ENCODE results near the gene DYSF. TPM values are rescaled to one million over a fixed set of nuclear protein-coding genes. Genes with fewer than 3 reads are reported as not detected.
A peak's percentile ranks its signal among the peaks of the same experiment; 100 is the strongest.

Gene DYSF
- total RNA-seq, 1 donor = 0.81 TPM

DNA sequence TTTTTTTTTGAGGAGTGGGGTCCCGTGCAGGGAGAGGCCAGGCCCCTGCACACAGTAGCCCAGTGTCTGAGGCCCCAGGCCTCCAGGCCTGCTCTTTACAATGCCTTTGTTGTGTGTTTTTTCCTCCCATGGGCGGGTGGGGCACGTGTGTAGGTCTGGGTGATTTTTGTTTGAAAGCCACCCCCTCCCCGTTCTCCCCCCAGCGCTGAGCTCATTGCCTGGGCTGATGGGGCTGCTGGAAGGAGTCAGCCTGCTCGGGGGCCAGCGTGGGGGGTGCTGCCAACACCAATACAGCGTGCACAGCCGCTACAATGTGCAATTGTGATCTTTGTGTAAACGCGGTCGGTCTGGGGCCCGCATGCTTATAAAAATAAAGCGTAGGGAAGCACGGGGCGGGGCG is 142.7 kb downstream of the DYSF start:
- no peak for DNase-seq (ENCODE audit: low read depth in 2 of 3, low spot score in 2 of 3)

DNA sequence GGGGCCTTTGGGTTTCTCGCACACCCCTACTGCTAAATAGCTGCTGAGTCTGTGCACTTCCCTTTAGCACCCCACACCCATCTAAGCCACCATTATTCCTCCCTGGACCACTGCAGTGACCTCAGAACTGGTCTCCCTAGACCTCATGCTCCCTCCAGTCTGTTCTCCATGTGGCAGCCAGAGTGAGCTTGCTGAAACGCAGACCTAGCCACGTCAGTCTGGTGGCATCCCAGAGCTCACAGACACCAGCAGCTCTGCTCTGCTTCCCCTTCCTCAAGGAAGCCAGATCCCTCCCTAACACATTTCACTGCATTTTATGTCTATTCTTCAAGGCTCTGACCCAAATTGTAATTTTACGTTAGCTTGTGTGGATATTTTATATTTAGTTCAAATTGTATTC is 144.4 kb downstream of the DYSF start:
- no peak for DNase-seq (ENCODE audit: low read depth in 2 of 3, low spot score in 2 of 3)

DNA sequence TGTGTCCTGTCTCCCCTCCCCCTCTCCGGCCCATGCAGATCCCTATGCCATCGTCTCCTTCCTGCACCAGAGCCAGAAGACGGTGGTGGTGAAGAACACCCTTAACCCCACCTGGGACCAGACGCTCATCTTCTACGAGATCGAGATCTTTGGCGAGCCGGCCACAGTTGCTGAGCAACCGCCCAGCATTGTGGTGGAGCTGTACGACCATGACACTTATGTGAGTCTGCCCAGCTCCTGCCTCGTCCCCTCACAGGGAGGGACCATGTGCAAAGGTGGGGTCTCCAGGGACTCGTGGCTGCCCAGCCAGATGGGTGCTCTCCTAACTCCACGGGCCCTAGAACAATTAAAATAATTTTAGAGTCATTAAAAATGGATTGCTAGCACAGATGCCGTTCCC is 145.2 kb downstream of the DYSF start:
- DNase-seq (ENCODE audit: low read depth in 2 of 3, low spot score in 2 of 3) = no peak

DNA sequence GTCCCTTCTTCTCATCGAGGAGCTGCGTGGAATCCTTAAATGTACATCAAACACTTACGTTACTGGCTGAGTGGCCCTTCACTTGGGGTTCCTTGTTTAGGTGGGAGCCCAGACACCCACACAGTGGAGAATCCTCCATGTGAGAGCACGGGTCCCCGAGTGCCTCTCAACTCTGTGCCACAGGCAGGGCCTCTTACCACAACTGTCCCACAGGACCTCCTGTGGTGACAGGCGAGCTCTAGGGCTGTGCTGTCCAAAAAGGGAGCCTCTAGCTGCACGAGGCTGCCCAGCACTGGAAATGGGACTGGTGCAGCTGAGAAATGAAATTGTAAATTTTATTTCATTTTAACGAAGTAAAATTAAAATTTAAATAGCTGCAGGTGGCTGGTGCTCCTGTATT is 145.7 kb downstream of the DYSF start:
- DNase-seq (ENCODE audit: low read depth in 2 of 3, low spot score in 2 of 3) = no peak

DNA sequence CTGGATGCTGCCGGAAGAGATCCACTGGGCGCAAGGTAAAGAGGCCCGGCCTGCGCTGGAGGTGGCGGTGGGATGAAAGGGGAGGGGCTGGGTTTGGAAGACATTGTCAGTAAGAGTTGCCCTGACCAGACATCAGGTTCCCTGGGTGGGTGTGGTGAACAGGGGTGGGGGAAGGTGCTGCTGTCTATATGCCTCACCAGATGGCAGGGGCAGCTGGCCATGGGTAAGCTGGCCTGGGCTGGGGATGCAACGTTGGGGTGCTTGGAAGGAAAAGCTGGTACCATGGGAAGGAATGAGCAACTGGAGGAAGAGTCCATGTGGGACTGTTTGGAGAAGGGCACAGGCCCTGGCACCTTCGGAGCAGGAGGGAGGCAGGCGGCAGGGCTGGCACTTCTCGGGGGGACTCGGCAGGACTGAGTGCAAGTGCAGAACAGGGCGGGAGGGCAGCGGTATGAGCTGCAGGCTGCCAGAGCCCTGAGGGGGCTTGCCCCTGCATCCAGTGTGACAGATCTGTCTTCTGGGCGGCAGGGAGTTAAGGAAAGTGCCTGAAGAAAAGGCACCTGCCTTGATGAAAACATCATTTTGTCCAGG is 146.4 kb downstream of the DYSF start:
- DNase-seq (ENCODE audit: low read depth in 2 of 3, low spot score in 2 of 3) = no peak

DNA sequence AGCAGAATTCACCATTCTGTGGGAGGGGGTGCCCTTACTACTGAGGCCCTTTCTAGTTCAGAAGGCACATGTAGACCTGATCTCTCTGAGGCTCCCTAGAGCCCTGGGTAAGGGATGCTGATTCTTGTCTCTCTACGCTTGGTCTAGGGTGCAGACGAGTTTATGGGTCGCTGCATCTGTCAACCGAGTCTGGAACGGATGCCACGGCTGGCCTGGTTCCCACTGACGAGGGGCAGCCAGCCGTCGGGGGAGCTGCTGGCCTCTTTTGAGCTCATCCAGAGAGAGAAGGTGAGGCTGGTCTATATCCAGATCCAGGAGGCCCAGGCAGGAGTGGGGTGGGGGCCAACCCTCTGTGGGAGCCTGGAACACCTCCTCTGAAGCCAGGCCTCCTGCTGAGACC is 147.2 kb downstream of the DYSF start:
- no peak for DNase-seq (ENCODE audit: low read depth in 2 of 3, low spot score in 2 of 3)

DNA sequence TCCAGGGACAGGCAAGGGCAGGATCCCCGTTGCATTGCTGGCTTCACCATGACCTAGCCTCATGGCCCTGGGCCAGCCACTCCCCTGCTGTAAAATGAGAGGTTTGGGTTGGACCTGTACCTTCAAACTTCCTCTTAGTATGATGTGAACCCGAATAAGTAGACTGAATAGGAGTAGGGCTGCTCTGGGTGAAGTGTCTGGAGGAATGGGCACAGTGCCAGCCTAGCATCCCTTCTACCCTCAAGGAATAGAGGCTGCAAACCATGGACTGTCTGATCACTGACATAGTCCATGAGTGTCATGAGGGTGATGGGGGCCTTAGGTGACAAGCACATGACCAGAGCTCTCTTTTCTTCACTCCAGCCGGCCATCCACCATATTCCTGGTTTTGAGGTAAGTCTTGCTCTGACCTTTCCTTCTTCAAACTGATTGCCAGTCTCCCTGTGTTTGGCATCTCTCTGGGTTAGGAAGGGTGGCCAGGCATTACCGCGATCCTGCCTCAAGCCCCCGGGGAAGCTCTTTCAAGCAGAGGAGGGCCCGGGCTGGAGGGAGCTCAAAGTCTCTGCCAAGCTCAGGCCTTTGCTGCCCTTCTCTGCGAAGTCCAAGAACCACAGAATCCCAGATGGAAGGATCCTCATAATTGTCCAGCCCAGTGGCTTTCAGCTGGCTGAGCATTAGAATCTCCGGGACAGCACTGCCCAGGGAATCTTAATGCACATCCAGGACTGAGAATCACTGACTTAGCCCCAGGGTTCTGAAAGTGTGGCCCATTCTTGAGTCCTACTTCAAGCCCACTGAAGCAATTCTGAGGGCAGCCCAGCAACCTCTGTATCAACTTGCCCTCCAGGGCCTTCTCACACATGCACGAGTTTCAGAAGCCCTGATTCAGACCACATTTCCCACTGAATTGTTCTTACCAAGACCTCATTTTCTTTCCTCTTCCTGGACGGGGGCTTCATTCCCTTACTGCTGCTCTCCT is 148.1 kb downstream of the DYSF start:
- no peak for DNase-seq (ENCODE audit: low read depth in 2 of 3, low spot score in 2 of 3)

DNA sequence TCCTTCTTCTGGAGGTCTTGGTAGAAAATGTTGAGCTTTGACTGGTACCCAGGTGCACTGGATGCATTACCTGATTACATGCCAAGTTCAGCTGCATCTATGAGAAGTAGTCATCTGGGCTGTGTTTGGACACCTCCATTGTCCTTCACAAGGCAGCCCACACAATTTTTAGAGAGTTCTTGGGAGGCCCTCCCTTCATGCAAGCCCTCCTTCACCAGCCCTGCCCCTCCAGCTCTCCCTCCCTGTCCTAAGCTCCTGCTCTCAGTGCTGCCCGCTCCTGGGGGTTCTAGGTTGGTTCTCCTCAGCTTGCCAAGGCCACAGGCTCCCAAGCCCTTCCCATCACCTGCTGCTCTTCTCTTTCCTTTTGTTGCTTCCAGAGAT is 148.7 kb downstream of the DYSF start:
- no peak for DNase-seq (ENCODE audit: low read depth in 2 of 3, low spot score in 2 of 3)

DNA sequence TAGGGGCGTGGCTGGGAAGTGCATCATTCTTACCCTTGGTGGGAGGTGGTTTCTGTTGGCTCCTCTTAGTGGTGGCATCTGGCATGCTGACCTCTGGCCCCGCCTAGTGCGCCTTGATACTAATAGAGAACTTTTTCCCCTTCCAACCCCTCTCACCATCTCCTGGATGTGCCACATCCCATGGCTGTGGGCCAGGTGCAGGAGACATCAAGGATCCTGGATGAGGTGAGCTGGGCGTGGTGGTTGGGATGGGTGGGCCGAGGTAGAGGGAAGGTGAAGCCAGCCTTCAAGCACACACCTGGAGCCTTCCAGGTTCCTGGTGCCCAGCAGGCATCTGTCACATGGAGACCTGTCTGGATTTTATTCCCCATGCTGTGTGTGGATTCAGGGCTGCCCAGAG is 149.2 kb downstream of the DYSF start:
- no peak for DNase-seq (ENCODE audit: low read depth in 2 of 3, low spot score in 2 of 3)

DNA sequence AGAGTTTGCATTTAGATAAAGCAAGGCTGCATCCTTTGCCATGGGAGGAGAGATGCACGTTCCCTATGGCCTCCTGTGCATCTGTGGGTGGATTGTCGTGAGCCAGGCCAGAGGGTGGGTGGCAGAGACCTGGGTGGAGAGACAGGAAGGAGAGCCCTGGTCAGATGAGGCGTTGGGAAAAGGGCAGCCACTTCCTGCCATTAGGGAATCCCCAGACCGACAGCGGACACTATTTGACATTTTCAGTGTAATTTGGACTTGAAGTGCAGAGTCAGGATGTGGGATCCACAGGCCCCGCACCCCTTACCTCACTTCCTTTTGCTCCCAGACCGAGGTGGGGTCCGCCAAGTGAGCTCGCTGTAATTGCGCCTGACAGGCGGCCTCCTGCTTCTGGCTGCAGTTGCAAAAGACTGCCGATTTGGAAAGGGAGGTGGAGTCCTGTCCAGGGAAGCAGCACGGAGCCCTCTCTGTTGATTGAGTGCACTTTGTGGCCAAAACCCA is 150.0 kb downstream of the DYSF start:
- no peak for DNase-seq (ENCODE audit: low read depth in 2 of 3, low spot score in 2 of 3)

DNA sequence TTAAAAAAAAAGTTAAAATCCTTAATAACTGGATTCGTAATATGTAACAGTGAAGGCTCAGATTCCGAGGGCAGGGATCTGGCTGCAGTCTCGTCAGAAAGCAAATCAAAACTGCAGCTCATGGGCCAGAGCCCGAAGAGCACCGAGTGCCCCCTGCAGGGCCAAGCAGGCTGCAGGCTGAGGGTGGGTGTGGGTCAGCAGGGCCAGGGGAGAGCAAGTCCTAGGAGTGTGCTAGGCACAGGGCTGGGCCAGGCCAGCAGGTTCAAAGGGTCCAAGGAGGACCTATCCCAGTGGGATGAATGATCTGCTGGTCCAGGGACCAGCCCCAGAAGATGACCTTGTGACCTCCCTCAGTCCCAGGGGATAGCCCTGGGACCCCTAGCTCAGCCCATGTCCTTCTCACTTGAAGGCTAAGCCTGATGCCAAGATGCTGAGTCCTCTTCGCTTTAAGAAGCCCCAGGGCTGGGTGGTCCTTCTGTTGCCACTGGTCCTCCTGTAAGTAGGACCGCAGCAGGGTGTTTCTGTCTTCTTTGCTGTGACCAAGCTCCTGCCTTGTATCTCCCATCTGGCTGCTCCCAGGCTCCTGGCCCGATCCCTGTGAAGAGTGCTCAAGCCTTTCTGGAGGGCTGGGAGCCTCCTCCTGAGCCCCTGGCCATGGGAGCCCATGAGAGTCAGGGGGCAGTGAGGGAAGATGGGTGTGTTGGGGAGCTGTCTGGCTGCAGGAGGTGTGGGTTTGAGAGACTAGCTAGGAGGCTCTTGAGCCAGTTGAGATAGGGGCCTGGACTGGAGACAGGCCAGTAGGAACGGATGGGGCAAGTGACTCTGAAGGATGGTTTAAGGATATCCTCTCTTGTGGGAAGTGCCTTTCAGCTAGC is 150.7 kb downstream of the DYSF start:
- no peak for DNase-seq (ENCODE audit: low read depth in 2 of 3, low spot score in 2 of 3)

DNA sequence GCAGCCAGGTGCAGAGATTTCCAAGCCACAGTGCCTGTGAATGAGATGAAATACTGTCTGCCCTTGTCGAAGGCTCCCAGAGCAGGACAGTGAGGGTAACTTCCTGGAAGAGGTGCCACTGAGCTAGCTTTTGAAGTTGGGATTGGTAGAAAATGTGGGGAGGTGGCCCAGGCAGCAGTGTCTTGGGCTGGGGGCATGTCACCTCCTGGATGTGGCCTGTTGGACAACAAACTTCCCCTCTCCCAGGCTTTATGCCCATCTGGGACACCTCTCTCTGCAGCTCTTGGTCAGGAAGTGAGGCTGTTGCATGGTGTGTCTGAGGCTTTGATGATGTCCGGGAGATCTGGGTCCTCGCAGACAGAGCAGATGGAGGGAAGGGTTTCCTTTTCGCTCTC is 151.4 kb downstream of the DYSF start:
- no peak for DNase-seq (ENCODE audit: low read depth in 2 of 3, low spot score in 2 of 3)

DNA sequence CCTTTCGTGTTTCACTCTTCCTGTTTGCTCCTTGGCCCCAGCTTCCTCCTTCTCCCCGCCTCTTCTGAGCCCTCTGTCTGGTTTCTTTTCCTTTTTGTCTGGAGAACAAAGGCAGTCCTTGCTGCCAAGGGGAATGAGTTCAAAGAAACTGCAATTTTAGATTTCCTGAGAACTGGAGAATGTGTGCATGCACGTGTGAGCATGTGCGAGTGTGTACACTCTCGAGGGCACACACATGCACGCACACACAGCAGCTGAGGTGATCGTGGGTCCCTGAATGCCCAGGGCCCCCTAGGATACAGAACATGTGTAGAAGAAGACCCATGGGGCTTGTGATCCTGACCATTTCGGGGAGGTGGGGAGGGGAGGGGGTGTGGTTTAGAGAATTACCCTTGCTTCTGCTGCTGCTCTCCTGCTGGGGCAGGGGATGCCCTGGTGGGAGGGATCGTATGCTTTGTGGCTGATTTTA is 151.8 kb downstream of the DYSF start:
- no peak for DNase-seq (ENCODE audit: low read depth in 2 of 3, low spot score in 2 of 3)

DNA sequence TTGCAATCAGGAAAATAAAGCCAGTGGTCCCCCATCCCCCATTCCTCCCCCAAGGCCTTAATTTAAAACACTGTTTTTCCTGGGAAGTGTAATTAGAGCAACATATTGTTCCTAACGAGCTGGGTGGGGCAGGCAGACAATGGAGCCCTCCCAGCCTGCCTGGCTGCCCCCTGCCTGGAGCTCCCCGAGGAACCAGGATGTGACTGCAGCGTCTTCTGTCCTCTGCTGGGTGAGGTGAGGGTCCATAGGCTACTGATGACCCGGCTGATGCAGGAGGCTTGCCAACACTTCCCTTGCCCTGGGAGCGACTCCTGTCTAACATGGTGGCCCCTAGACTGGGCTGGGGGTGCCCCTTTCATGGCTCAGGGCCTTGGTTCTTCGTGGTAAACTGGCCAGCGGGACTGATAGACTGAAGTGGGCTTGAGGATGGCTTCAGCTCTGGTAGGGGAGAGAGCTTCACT is 152.4 kb downstream of the DYSF start:
- no peak for DNase-seq (ENCODE audit: low read depth in 2 of 3, low spot score in 2 of 3)

DNA sequence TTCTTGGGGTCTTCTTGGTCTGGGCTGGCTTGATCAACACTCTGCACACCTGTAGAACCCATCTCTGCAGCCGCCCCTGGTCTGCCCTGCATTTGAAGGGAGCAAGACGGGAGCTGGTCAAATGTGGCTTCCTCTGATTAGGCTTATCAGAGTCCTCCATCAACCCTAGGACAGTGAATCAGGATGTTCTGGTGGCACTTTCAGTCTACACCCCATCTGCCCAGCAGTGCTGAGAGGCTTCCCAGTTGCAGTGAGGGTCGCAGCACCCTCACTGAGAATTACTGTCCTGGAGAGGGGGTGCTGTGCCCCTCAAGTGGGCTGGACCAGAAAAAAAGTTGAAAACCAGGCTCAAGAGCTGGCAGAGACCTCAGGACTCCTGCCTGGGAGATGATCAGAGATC is 152.9 kb downstream of the DYSF start:
- peak in 2 of 3 donors; percentile 29 to 42 for DNase-seq (ENCODE audit: low read depth in 2 of 3, low spot score in 2 of 3)

DNA sequence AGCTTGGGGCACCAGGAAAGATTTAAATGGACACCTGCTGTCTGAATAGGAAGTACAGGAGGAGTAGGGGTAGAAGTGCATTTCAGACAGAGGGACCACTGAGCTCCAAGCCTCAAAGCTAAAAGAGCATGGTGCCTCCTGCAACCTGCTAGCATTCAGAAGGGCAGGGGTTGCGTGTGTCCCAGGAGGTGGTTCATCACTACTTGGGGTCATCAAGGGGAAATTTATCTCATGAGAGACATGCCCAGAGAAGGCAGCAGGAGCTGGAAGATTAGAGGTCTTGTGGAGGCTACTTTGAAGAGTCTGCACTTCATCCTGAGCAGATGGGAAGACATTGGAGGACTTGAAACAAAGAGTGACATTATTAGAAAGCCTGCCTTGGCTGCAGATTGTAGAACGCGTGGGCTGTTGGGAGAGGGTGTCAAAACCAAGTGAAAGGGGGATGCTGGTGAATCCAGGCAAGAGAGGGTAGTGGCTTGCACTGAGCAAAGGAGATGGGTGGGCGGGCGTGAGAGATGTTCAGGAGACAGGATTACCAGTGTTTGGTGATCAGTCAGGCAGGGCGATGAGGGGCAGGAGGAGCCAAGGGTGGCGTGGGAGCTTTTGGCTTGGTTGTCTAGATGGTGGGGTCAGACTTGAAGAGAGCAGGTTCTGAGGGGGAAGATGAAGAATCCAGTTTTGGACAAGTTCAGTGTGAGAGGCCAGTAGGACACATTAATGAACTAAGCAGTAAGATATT is 154.0 kb downstream of the DYSF start:
- DNase-seq (ENCODE audit: low read depth in 2 of 3, low spot score in 2 of 3) = no peak

DNA sequence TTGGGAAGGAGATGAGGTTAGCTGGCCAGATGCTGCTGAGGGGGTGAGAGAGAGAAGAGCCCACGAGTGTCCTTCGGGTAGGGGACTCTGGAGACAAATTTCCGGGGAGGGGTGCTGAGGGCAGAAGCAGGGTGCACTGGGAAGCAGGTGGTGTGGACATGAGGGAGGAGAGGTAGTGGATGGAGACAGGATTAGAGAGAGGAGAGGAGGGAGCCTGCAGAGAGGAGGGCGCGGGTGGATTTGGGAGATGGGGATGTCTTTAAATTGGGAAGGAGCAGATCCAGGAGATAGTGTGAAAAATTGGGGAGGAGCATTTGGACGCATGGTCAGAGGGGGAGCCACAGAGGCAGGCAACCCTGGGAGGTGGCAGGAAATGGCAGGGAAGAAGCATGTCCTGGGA is 154.7 kb downstream of the DYSF start:
- DNase-seq (ENCODE audit: low read depth in 2 of 3, low spot score in 2 of 3) = no peak

DNA sequence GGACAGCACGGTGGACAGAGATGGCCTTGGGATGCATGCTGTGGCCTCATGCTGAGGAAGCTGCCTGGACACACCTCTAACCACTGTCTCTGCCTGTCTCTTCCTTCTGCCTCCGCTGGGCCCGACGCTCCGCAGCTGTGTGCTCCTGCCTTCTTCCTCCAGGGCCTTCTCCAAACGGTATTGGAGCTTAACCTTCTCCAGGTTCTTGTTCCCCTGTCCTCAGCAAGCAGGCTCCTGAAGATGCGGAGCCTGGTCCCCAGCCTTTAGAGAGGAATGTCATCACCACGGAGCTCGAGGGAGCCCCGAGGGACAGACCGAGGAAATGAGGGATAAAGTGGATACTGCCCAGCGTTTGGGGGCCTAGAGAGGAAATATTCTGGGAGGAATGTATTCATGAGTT is 155.1 kb downstream of the DYSF start:
- DNase-seq (ENCODE audit: low read depth in 2 of 3, low spot score in 2 of 3) = no peak

DNA sequence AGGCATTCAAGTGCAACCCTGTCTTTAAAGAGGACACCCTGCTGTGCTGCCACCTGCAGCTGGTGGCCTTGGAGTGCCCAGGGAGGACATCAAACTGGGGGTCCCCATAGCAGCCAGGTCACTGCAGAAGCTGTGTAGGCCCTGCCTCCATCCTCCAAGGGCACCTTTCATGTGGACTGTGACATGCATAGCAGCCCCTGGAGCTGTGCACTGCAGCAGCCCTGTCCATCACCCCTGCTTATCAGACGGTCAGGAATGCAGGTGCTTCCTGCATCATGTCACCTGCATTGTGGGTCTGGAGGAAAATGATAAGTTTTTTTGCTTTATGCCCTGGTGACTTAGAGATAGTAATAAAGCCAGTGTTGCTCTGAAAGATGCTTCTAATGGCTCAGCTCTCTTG is 155.7 kb downstream of the DYSF start:
- peak in 2 of 3 donors; percentile 62 to 66 for DNase-seq (ENCODE audit: low read depth in 2 of 3, low spot score in 2 of 3)

DNA sequence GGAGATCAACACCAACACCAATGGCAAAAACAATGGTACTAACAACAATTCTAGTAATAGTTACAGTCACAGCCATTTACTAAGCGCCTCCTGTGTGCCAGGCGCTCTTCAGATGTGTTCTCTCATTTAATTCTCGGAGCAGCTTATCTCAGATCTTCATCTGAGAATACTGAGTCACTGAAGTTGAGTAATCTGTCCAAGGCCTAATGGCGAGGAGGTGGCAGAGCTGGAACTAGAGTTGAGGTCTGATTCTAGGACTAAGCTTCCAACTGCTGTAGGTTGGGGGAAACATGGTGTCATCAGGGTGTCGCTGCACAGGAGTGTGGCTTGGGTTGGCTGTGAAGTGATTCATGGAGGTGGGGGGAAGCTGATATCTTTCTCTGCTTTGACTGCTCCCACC is 156.1 kb downstream of the DYSF start:
- DNase-seq (ENCODE audit: low read depth in 2 of 3, low spot score in 2 of 3) = no peak

Measured in hematopoietic multipotent progenitor cell (in vitro differentiated cells).